Right ventricle myocardium inferior (tissue), 1 donor: ENCODE results near the gene RNU1-1. TPM values are rescaled to one million over a fixed set of nuclear protein-coding genes. Genes with fewer than 3 reads are reported as not detected.
"Not testable (repeated sequence)": the region's sequence is repeated elsewhere in the genome, so short reads cannot be mapped to it uniquely, and the experiment has no call there.

Experiments
- ATAC-seq: fragments of 200-7000 bp; cut with Tn5 transposase; one replicate; pipeline ENCODE4 v1.9.1; 2020; ENCODE audit warnings: mild to moderate bottlenecking, moderate library complexity
- DNase-seq: peaks from one replicate; pipeline ENCODE4 v3.0.0; 2021; ENCODE audit errors: missing footprints
- intact Hi-C: fragments of 100-400 bp; cut with DNase I; formaldehyde crosslinking; loops from one replicate; pipeline ENCODE4 v1.11.0; 2022
- total RNA-seq: library from RNA; stranded (reverse); fragmentation: NEBNext Ultra II Directional; extraction: Animal tissue kit (Norgen Biotek cat#: 25700); gene quantifications from one replicate; pipeline ENCODE4 v1.2.1, GENCODE V29; 2021
- donor health status: DM: no; HTN: yes; CAD: no; lungs with severe emphysema.

Gene RNU1-1
- total RNA-seq, 1 donor from 2014 or later: 4,572 TPM

DNA sequence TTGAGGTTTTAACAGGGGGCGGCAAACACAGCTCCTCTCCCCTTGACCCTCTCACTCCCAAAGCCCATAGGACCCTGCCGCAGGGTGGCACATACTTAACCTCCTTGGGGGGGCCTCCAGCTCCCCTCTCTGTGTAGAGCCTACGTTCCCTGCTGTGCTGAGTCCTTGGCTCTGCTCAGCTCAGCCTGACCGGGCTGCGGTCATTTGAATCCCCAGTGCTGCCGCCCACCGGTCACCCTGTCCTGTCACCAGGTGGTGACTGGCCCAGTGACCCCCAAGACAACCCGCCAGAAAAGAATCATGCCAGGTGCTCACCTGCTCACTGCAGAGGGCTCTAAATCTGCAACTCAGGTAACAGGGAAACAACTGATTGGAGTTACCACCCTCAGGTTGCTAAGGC is 12.6 kb downstream of the RNU1-1 start:
- DNase-seq, ATAC-seq, intact Hi-C loops: not testable (repeated sequence)

- intact Hi-C loops, DNase-seq, ATAC-seq: not testable (repeated sequence)
These were observed 13.1 kb downstream of the RNU1-1 start for GRCh38 chr1:16500975-16501374.

DNA sequence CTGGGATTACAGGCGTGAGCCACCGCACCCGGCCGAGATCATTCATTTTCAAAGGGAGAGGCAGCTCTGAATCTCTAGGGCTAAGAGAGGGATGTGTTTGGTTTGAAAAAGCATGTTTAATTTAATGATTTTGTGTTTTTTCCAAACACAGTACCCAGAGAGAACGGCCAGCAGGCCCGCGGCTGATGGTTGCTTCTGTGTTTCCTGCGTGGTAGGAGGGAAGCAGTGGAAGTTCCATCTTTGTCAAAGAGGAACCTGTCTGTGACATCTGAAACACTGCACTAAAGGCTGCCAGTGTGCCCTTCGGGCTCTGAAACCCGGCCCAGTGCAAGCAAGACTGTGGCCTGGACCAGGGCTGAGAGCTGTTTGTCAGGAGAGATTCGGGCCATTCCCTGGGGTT is 13.6 kb downstream of the RNU1-1 start:
- ATAC-seq, DNase-seq, intact Hi-C loops: not testable (repeated sequence)

- DNase-seq: peak; percentile 95
- intact Hi-C loops: loop anchor here (1.0 kb wide), 1 partner anchor 58 kb away; the partner anchor contains the start of gene NECAP2
- peak; percentile 95 for ATAC-seq
These were observed 15.3 kb downstream of the RNU1-1 start for GRCh38 chr1:16498573-16499413.

DNA sequence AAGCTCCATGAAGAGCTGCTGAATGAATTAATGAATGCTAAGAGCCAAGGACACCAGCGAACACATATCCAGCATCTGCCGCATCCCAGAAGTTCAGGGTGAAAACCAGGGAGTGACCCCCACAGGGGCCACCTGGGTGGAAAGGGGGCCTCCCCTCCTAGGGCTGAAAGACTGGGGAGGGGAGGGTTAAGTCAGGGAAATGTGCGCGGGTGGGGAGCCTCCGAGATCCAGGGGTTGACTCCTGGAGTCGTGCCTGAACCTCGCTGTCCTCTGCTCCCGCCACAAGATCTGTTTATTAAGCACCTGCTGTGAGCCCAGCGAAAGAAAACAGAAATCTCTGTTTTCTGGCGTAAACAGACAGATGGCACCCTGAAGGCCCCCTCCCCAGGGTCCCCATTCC is 16.0 kb downstream of the RNU1-1 start:
- intact Hi-C loops, DNase-seq, ATAC-seq: not testable (repeated sequence)

- intact Hi-C loops, ATAC-seq, DNase-seq: not testable (repeated sequence)
These were observed 16.6 kb downstream of the RNU1-1 start for GRCh38 chr1:16497474-16497904.

DNA sequence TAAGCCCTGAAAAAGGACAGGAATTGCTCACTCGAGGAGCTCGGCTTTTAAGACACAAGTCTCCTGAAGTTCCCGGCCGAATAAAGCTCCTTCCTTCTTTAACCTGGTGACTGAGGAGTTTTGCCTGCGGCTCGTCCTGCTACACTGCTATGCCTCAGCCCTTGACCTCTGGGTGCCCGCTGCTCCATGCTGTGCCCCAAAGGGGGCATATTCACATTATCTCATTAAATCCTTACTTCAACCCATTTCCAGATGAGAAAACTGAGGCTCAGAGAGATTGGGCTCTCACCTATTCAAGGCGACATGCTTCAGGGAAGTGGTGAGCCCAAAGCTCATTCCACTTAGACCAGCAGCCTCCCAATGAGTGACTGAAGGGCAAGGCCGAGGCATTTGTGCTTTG is 20.4 kb downstream of the RNU1-1 start:
- intact Hi-C loops, DNase-seq, ATAC-seq: not testable (repeated sequence)

DNA sequence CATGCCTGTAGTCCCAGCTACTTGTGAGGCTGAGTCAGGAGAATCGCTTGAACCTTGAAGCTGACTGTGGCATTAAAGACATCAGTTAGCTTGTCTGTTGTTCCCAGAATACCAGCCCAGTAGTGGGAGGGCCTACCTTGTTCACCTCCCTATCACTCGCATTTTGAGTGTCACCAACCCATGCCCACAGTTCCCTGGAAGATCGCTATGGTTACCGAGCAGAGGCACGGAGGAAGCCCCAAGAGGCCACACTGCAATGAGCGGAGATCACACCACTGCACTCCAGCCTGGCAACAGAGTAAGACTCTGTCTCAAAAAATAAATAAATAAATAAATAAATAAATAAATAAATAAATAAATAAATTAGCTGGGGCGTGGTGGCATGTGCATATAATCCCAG is 21.1 kb downstream of the RNU1-1 start:
- intact Hi-C loops, DNase-seq, ATAC-seq: not testable (repeated sequence)

DNA sequence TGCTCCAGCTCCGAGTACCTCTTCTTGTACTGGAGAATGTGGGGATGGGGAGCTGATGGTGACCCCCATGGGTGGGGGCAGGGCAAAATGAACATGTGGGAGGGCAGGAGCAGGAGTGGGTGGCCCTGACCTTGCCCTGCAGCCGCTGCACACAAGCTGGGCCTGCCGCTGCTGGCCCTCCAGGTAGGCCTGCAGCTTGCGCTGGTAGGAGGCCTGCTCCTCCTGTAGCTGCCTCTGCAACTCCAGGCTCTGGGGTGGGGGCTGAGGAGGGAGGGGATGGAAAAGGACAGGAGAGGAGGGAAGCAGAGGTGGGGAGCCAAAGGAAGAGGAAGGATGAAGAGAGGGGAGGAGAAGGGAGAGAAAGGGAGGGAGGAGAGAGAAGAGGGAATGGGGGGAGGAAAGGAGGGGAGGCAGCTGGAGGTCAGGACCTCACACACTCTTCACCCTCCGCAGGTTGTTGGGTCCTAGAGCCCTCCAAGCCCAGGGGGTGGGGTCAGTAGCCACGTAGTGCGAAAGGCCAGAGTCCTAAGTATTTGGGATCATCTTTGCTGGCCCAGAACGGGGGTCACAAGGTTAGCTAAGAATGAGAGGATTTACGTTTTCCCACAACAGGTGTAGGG is 22.9 kb downstream of the RNU1-1 start:
- ATAC-seq (no peak), DNase-seq (no peak)

GRCh38 chr1:16489195-16489880 is 24.7 kb downstream of the RNU1-1 start:
- ATAC-seq, intact Hi-C loops: not testable (repeated sequence)
- DNase-seq: peak; percentile 26

More for the DNA sequence above, 22.9 kb downstream of the RNU1-1 start:
- intact Hi-C loops: no loop called here

GRCh38 chr1:16487011-16487410 is 27.1 kb downstream of the RNU1-1 start:
- intact Hi-C loops, ATAC-seq, DNase-seq: not testable (repeated sequence)

- DNase-seq, ATAC-seq, intact Hi-C loops: not testable (repeated sequence)
These were observed 27.8 kb downstream of the RNU1-1 start for GRCh38 chr1:16486316-16486715.

- intact Hi-C loops: no loop called here
- ATAC-seq (no peak), DNase-seq (no peak)
These were observed 29.2 kb downstream of the RNU1-1 start for GRCh38 chr1:16484931-16485330.

GRCh38 chr1:16484501-16484835 is 29.6 kb downstream of the RNU1-1 start:
- intact Hi-C loops: no loop called here
- ATAC-seq (no peak), DNase-seq (no peak)

GRCh38 chr1:16483639-16484500 is 30.2 kb downstream of the RNU1-1 start:
- intact Hi-C loops, DNase-seq, ATAC-seq: not testable (repeated sequence)

- intact Hi-C loops, DNase-seq, ATAC-seq: not testable (repeated sequence)
These were observed 30.9 kb downstream of the RNU1-1 start for GRCh38 chr1:16483146-16483545.

DNA sequence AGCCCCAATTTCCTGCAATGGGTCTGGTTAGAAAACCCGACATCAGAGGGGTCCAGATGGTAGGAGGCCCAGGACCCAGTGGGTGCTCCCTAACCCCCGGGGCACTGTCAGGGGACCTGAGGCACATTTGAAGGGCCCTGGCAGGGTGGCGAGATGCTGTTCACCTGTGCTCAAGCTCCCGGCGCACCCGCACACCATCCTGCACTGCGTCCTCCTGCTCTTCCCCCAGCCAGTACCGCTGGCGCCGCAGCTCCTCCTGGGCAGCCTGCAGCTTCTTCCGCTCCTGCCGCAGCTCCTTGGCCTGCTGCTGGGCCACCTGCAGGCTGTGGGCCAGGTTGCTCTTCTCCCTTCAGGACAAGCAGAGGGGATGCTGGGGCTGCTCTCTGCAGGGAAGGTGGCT is 36.0 kb downstream of the RNU1-1 start:
- no peak for ATAC-seq
- DNase-seq: no peak
- intact Hi-C loops: no loop called here
